ENCODE measurements around the gene CENPX. TPM values are rescaled to one million over a fixed set of nuclear protein-coding genes. Genes with fewer than 3 reads are reported as not detected.

Gene CENPX
- total RNA-seq, 1 experiment from 2014 or later, result 106 TPM

- H3K27me3 ChIP-seq, result no peaks in the 10 kb centered on the region
- peak overlapping the region; percentile 94 for H3K4me3 ChIP-seq
- H3K9me3 ChIP-seq, result no peaks in the 10 kb centered on the region
- peak; percentile 75 for DNase-seq
- peaks cover 21% of the 10 kb centered on the region for H3K36me3 ChIP-seq
Measured at GRCh38 chr17:82021107-82021899, 1.4 kb downstream of the CENPX start.

DNA sequence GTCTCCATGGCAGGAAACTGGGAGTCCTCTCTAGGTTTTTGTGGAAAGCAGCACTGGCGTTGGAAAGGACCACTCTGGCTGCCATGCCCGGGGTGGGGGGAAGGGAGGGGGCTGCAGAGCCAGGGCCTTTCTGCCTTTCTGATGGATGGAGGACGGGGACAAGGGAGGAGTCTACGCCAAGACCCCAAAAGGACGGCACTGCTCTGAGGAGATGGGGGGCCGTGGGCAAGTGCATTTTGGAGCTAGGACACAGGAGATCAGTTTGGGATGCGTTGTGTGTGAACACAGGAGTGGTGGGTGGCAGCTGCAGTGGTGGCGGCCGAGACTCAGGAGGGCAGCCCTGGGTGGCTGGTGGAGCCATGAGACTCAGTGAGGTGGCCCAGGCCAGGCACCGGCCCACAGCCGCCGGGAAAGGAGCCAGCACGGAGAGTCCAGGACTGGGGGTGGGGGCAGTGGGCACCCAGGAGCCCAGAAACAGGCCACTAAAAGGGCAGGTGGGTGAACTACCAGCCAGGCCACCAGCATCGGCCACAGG is 2.0 kb downstream of the CENPX start:
- no peaks in the 10 kb centered on the region for H3K9me3 ChIP-seq
- DNase-seq, result no peak
- H3K4me3 ChIP-seq, result peak overlapping the region; percentile 94; the same call in 1 of the 2 replicates
- peaks cover 21% of the 10 kb centered on the region for H3K36me3 ChIP-seq
- H3K27me3 ChIP-seq, result no peaks in the 10 kb centered on the region

DNA sequence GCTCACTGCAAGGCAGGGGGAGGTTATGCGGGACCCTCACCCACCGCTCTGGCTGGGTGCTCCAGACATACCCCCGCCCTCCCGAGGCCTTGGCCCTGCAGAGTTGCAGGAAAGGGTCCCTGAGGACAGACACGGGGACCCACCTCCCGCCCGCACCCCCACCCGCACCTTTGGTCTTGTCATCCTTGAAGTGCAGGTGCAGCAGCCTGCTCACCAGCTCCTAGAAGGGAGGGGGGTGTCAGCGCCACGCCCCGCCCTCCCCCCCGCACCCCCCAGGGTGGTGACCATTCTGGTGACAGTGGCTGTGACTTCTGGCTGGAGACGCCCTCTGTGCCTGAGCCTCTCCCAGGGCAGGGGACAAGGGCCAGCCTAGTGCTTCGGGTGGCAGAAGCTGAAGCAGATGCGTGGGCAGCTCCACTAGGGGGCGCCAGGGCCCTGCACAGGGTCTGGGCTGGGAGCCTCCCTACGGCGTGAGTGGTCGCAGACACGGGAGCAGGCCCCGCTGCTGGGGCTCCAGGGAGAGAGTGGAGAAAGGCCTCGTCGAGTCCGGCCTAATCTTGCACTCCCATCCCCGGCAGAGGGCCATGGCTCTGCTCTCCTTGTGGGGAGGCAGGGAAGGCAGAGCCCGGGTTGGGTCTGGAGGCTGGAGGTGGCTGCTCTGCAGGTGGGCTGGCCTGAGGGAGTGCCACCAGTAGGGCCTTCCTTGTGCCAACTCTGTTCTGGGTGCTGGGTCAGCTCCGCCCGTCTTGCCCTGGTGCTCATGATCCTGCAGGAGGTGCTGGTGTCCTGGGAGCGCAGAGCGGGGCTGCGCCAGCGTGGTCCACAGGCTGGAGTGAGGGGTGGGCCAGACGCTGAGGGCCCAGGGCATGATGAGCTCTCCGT is 2.7 kb downstream of the CENPX start:
- Histone ChIP-seq H3K9me3 (no peaks in the 10 kb centered on the region), H3K27me3 (no peaks in the 10 kb centered on the region), H3K4me3 (no peak overlapping the region), H3K36me3 (peaks cover 21% of the 10 kb centered on the region)
- DNase-seq, result peak; percentile 62

DNA sequence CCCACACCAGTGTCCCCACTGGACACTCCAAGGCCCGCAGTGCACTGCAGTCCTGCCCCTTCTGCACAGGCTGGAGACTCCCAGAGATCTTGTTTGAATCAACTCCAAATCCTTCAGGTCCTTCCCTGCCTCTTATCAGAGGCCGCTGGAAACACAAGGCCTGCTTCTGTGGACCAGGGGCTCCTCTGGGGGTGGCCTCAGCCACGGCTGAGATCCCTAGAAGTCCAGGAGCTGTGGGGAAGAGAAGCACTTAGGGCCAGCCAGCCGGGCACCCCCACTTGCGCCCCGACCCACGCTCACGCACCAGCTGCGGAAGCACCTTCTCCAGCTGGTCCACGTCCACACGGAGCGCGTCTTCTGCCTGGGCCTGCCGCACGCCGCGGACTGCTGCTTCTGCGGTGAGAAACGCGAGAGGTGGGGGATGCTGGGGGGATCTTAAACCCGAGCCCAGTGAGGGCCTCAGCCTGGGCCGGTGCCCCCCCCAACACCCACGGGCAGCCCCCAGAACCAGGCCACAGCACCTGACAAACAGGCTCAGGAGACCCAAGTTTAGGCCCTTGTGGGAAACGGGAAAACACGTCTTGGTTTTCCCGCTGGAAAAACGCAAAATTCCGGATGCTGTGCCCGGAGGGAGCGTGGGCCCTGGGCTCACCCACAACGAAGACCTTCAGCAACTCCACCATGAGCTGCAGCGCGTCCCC is 3.5 kb downstream of the CENPX start:
- Histone ChIP-seq H3K4me3 (no peak overlapping the region), H3K27me3 (no peaks in the 10 kb centered on the region), H3K36me3 (peaks cover 21% of the 10 kb centered on the region), H3K9me3 (no peaks in the 10 kb centered on the region)
- DNase-seq, result no peak

GRCh38 chr17:82018152-82018988 is 4.3 kb downstream of the CENPX start:
- Histone ChIP-seq H3K27me3 (no peaks in the 10 kb centered on the region), H3K4me3 (no peak overlapping the region), H3K9me3 (no peaks in the 10 kb centered on the region), H3K36me3 (peaks cover 21% of the 10 kb centered on the region)
- no peak for DNase-seq

DNA sequence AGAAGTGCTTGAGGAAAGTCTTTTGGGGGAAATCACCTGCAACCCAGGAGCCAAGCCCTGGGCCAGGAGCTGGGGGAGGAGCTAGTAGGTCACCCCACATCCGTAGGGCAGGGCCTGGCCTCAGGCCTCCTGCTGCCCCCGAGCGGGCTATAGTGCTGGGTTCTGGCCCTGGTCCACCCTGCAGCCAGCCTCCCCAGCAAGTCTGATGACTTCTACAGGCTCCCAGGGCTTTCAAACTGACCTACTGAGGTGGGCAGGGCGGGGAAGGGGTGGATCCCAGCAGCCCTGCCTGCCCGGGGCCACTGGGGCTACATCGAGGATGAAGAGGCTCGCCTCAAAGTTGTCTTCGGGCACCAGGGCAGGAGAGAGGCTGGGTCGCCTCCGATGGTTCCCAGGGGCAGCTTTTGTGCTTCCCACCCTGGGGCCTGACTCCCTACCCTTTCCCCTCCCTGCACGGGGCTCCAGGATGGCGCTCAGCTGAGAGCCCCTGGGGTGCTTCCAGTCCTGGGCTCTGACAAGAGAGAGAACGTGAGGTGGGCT is 5.0 kb downstream of the CENPX start:
- no peak overlapping the region for H3K4me3 ChIP-seq
- DNase-seq, result no peak
- peaks cover 21% of the 10 kb centered on the region for H3K36me3 ChIP-seq
- no peaks in the 10 kb centered on the region for H3K27me3 ChIP-seq
- no peaks in the 10 kb centered on the region for H3K9me3 ChIP-seq

GRCh38 chr17:82016875-82017459 is 5.7 kb downstream of the CENPX start:
- no peaks in the 10 kb centered on the region for H3K9me3 ChIP-seq
- DNase-seq, result no peak
- no peaks in the 10 kb centered on the region for H3K27me3 ChIP-seq
- H3K36me3 ChIP-seq, result peaks cover 21% of the 10 kb centered on the region
- no peak overlapping the region for H3K4me3 ChIP-seq

DNA sequence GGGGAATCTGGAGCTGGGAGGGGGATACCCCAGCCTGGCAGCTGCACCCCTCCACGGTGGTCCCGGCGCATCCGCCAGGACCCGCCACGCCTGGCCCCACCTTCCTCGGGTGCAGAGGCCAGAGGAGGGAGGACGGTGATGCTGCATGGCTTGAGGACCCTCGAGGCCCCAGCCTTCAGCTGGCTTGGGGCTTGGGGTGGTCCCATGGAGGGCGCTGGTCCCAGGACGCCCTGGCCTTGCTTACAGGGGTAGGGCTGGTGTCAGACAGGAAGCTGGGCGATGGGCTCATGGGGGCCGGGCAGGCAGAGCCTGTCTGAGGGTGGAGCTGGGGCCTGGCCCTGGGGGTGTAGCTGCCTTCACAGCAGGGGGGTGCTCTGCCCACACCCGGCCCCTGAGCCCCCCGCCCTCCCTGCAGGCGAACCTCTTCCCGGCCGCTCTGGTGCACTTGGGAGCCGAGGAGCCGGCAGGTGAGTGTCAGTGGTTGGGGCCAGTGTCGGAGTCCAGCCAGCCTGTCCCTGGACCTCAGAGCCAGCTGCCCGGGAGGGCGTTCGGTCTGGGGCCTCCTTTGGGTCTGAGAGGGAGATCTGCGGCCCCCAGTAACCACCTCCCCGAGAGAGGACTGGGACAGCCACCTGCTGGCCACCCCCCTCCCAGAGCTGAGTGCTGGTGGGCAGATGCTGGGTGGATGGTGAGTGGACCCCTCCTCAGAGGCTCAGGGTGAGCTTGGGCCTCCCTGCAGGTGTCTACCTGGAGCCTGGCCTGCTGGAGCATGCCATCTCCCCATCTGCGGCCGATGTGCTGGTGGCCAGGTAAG is 6.4 kb downstream of the CENPX start:
- no peak for DNase-seq
- H3K9me3 ChIP-seq, result no peaks in the 10 kb centered on the region
- H3K4me3 ChIP-seq, result no peak overlapping the region
- H3K36me3 ChIP-seq, result peaks cover 21% of the 10 kb centered on the region
- no peaks in the 10 kb centered on the region for H3K27me3 ChIP-seq

- no peaks in the 10 kb centered on the region for H3K27me3 ChIP-seq
- no peak for DNase-seq
- no peak overlapping the region for H3K4me3 ChIP-seq
Measured at GRCh38 chr17:82015311-82015971, 7.2 kb downstream of the CENPX start.

GRCh38 chr17:82014971-82015310 is 7.7 kb downstream of the CENPX start:
- H3K9me3 ChIP-seq, result no peaks in the 10 kb centered on the region
- no peaks in the 10 kb centered on the region for H3K27me3 ChIP-seq
- no peak for DNase-seq
- H3K36me3 ChIP-seq, result peaks cover 19% of the 10 kb centered on the region
- no peak overlapping the region for H3K4me3 ChIP-seq

More at GRCh38 chr17:82015311-82015971, 7.2 kb downstream of the CENPX start:
- H3K36me3 ChIP-seq, result peaks cover 21% of the 10 kb centered on the region
- H3K9me3 ChIP-seq, result no peaks in the 10 kb centered on the region

GRCh38 chr17:82014432-82014831 is 8.2 kb downstream of the CENPX start:
- Histone ChIP-seq H3K9me3 (no peaks in the 10 kb centered on the region), H3K4me3 (no peak overlapping the region), H3K36me3 (peaks cover 16% of the 10 kb centered on the region), H3K27me3 (no peaks in the 10 kb centered on the region)
- DNase-seq, result no peak

GRCh38 chr17:82013772-82014321 is 8.8 kb downstream of the CENPX start:
- no peaks in the 10 kb centered on the region for H3K27me3 ChIP-seq
- H3K36me3 ChIP-seq, result peaks cover 12% of the 10 kb centered on the region
- DNase-seq, result no peak
- H3K4me3 ChIP-seq, result no peak overlapping the region
- no peaks in the 10 kb centered on the region for H3K9me3 ChIP-seq

GRCh38 chr17:82013341-82013740 is 9.3 kb downstream of the CENPX start:
- H3K27me3 ChIP-seq, result no peaks in the 10 kb centered on the region
- no peaks in the 10 kb centered on the region for H3K9me3 ChIP-seq
- no peak for DNase-seq
- no peak overlapping the region for H3K4me3 ChIP-seq
- H3K36me3 ChIP-seq, result peaks cover 7% of the 10 kb centered on the region

DNA sequence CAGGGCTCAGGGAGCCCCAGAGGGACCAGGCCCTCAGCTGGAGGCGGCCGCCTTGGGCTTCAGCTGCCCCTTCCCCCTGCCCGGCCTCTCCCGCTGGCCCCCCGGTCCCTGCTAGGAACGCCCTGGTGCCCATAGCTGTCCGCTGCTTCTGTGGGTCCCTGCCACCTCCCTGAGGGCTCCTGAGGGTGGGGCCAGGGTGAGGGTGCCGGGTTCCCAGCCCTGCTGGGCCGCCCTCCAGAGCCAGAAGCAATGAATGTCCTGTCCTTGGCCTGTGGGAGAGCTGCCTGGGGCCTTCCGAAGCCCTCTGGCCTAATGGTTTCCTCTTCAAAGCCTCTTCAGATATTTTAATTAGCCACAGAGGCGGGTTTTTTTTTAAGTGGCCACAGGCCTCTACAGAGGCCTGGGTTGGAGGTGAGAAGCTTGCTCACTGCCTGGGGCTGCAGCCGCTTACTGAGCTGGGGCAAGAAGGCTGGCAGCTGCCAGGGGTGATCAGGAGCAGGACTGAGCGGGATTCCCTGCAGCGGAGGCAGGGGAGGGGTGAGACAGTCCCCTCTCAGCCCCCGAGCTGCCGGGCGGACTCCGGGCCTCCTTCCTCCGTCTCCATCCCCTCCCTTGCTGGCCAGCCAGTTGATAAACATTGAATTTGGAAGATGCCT is 9.9 kb downstream of the CENPX start:
- Histone ChIP-seq H3K36me3 (peaks cover 3% of the 10 kb centered on the region), H3K4me3 (no peak overlapping the region), H3K27me3 (no peaks in the 10 kb centered on the region), H3K9me3 (no peaks in the 10 kb centered on the region)
- no peak for DNase-seq
